Sigmoid colon (tissue), 7 donors: Measurements from ENCODE around the gene BCL2A1. TPM values are rescaled to one million over a fixed set of nuclear protein-coding genes. Genes with fewer than 3 reads are reported as not detected.

Source experiments
- polyA plus RNA-seq, 3 donors: library from polyadenylated mRNA; stranded (reverse); fragments of 200-250 nt; gene quantifications; one replicate each; pipeline ENCODE4 v1.2.3, GENCODE V29; 2013
- total RNA-seq, 4 donors: library from RNA; depleted of rRNA; stranded (reverse); fragments of >200 nt; gene quantifications; one replicate each; pipeline ENCODE4 v1.1.0, GENCODE V29; 2016
- donor health status: healthy with polysubstance abuse.
- donor health status: Bipolar disorder and iron deficiency.
- donor health status: healthy.

Gene BCL2A1
- total and polyA plus RNA-seq, 7 donors, result 1.9 to 19.4 (median 6.6) TPM; not detected in 3

Other genes starting within 250 kb of the BCL2A1 start
- 10 to 100 TPM in 2 of 4 donors, 1 to 10 TPM in 2; 6.9 to 31.0 (median 9.5) TPM for gene MTHFS, start 74.2 kb downstream of the BCL2A1 start, total RNA-seq
- 10 to 100 TPM; 37.0 to 59.9 (median 46.2) TPM for gene MTHFS, start 74.2 kb downstream of the BCL2A1 start, polyA plus RNA-seq
- gene ZFAND6, start 88.5 kb upstream of the BCL2A1 start, total RNA-seq, result 100 to 1,000 TPM; 116 to 177 (median 155) TPM
- 100 to 1,000 TPM in 2 of 3 donors, 10 to 100 TPM in 1; 65.8 to 188 (median 135) TPM for gene ZFAND6, start 88.5 kb upstream of the BCL2A1 start, polyA plus RNA-seq
- gene FAH, start 181.8 kb upstream of the BCL2A1 start, total RNA-seq, result 10 to 100 TPM; 11.4 to 23.5 (median 12.0) TPM
- 10 to 100 TPM; 14.4 to 17.5 (median 17.1) TPM for gene FAH, start 181.8 kb upstream of the BCL2A1 start, polyA plus RNA-seq